HG02759 (cell line): ENCODE measurements around the gene UBE2M.

Experiments used
- ATAC-seq: cut with Tn5 transposase; IDR thresholded peaks from one replicate; pipeline ENCODE4 v1.9.1; 2021; ENCODE audit warnings: mild to moderate bottlenecking, moderate library complexity; ENCODE audit not compliant: unreplicated experiment

Gene UBE2M

GRCh38 chr19:58571575-58571947 lies 13.2 kb upstream of the UBE2M start:
- no peak for ATAC-seq

- ATAC-seq: no peak
Measured at GRCh38 chr19:58570770-58571574, 12.6 kb upstream of the UBE2M start.

GRCh38 chr19:58569943-58570670 lies 11.7 kb upstream of the UBE2M start:
- no peak for ATAC-seq

DNA sequence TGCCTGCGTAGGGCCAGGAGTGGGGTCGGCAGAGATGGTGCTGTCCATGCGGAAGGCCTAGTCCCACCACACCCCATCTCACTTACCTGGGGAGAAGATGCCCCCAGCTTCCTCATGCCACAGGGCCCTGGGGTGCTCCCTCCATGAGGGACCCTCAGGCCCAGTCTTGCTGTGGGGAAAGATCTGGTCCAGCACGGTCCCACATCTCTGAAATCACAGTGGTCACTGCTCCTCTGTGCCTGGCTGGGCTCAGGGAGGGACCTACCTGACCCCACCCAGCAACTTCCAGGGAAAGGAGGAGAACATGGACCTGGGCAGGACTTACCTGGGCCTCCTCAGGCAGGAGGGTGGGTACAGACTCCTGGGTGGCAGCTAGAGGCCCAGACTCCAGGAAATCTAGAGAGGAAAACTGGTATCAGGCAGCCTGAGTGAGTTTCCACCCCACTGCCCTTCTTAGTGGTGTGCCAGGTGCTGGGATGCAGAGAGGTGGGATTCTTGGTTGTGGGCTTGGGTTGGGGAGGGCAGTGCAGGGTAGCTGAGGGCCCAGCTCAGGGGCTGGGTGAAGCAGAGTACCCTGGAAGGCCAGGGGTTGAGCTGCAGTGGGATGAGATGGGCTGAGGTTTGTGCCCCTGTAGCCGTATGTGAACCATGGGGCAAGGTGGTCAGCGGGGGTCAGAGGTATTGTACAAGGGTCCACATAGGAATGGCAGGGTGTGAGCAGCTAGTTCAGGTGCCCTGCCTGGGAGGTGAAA lies 11.0 kb upstream of the UBE2M start:
- no peak for ATAC-seq

- ATAC-seq: no peak
Measured at GRCh38 chr19:58568453-58569130, 10.2 kb upstream of the UBE2M start.

DNA sequence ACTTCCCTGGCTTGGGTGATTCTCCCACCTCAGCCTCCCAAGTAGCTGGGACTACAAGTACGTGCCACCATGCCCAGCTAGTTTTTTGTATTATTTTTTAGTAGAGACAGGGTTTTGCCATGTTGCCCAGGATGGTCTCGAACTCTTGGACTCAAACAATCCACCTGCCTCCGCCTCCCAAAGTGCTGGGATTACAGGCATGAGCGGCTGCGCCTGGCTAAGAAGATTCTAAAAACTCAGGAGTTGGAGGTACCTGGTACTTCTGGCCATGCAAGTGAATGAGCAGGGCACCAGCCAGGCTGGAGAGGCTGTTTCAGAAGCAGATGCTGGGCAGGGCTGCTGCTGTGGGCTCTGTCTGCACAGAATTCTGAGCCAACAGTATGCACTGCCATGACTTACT lies 8.6 kb upstream of the UBE2M start:
- ATAC-seq: no peak

DNA sequence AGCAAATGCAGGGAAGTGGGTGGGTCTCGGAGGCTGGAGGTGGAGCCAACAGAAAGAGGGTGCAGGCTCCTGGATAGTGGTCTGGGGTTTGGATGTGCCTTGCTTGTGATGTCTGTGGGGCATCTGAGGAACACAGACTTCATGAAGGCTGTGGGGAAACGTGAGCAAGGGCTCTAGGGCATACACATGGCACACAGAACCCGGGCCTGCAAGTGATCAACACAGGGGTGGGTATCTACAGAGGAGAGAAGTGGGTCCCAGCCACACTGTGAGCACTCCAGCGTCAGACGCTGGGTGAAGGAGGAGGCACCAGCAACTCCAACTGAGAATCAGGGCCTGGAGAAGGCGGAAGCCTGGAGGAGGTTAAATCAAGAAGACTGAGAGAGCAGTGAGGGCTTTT lies 5.4 kb upstream of the UBE2M start:
- ATAC-seq: no peak

- no peak for ATAC-seq
Measured at GRCh38 chr19:58563034-58563573, 4.7 kb upstream of the UBE2M start.

DNA sequence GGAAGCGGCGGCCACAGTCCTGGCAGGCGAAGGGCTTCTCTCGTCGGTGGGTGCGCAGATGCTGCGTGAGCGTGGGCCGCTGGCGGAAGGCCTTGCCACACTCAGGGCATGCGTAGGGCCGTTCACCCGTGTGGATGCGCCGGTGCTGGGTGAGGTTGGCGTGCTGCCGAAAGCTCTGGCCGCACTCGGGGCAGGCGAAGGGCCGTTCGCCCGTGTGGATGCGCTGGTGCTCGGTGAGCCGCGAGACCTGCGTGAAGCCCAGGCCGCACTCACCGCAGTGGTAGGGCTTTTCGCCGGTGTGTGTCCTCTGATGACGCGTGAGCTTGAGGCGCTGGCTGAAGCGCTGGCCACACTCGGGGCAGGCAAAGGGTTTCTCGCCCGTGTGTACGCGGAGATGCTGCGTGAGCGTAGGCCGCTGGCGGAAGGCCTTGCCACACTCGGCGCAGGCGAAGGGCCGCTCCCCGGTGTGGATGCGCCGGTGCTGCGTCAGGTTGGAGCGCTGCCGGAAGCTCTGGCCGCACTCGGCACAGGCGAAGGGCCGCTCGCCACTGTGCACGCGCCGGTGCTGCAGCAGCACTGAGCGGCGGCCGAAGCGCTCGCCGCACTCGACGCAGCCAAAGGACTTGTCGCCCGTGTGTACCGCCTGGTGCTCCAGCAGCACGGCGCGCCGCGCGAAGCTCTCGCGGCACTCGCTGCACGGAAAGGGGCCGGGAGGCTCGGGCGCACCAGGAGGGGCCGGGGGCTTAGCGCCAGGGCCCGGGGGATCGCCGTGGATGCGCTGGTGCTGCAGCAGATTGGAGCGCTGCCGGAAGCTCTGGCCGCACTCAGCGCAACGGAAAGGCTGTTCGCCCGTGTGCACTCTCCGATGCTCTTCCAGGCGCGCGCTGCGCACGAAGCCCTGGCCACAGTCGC lies 4.0 kb upstream of the UBE2M start:
- ATAC-seq: no peak

DNA sequence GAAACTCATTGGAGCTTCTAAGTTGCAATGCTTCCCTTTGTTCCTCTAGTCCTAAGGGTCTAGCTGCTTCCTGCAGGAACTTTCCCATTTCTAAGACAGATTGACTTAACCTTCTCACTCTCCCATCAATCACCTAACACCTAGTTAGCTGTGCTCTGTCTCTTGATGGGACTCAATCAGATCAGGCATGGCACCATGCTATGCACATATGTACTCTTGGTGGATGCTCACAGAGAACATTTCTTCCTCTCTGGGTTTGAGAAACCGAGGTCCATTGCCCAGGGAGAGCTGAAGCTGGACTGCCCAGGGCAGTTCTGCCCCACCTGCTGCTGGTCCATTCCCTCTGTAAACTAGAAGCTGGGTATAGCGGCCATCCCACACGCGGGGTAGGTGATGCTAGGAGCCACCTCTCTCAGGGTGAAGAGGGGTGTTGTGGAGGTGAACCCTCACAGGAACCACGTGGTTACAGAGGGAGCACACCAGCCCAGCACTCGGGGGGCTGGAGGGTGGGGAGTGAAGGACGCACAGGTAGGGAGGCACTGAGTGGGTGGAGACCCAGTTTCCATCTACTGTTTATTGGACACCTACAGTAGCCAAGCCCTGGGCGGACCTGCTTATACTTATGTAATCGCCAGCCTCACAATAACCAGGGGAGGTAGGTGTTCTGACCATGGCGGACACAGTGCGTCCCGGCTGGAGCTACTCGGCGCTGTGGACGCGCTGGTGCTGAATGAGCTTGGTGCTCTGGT lies 3.1 kb upstream of the UBE2M start:
- ATAC-seq: no peak

DNA sequence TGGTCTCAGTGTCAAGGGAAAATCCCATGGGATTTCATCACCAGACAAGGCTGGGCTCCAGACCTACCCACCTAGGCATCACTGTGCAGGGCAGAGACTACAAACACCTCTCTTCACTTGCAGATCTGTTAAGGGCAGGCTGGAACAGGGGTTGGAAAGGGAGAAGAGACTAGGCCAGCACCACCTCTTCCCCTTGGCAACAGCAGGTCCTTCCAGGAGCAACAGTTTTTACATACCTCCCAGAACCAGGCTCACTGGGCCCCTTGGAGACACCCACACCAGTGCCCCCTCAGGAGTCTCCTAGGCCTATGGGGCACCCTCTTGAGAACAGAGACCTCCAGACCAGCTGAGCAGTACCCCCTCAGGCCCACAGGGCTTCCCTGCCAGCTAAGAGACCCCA lies 2.5 kb upstream of the UBE2M start:
- no peak for ATAC-seq

GRCh38 chr19:58560007-58560887 lies 1.8 kb upstream of the UBE2M start:
- no peak for ATAC-seq

- peak; percentile 29 for ATAC-seq
Measured at GRCh38 chr19:58559275-58560006, 1.0 kb upstream of the UBE2M start.

GRCh38 chr19:58558623-58559274 lies 338 bp upstream of the UBE2M start:
- ATAC-seq: peak; percentile 54

- no peak for ATAC-seq
Measured at GRCh38 chr19:58557221-58558065, 968 bp downstream of the UBE2M start.

GRCh38 chr19:58556622-58557220 lies 1.7 kb downstream of the UBE2M start:
- no peak for ATAC-seq
